GM18520 (cell line): ENCODE results near the gene IFT88.

Source experiments
- ATAC-seq: cut with Tn5 transposase; IDR thresholded peaks from one replicate; pipeline ENCODE4 v1.9.1; 2021; ENCODE audit not compliant: unreplicated experiment

Gene IFT88

GRCh38 chr13:20566898-20567874, at the start of gene IFT88:
TSS of gene IFT88 (plus strand) at chr13:20567157. CDS start at chr13:20574386, 7,229 bp downstream.
- peak; percentile 78 for ATAC-seq

- no peak for ATAC-seq
Measured at GRCh38 chr13:20518660-20519100, 48.3 kb upstream of the IFT88 start.

- no peak for ATAC-seq
Measured at GRCh38 chr13:20519875-20520274, 47.1 kb upstream of the IFT88 start.

GRCh38 chr13:20521364-20522115, 45.4 kb upstream of the IFT88 start:
- no peak for ATAC-seq

GRCh38 chr13:20525144-20525600, 41.8 kb upstream of the IFT88 start:
- peak; percentile 12 for ATAC-seq

- peak; percentile 60 for ATAC-seq
Measured at GRCh38 chr13:20525601-20526544, 41.1 kb upstream of the IFT88 start, which contains the start of gene CRYL1. TSS of gene CRYL1 (minus strand) at chr13:20525857. CDS start at chr13:20525794, 63 bp downstream.

GRCh38 chr13:20526664-20527063, 40.3 kb upstream of the IFT88 start:
- no peak for ATAC-seq

GRCh38 chr13:20528452-20528851, 38.5 kb upstream of the IFT88 start:
- ATAC-seq: no peak

GRCh38 chr13:20534038-20534608, 32.8 kb upstream of the IFT88 start:
- no peak for ATAC-seq

- no peak for ATAC-seq
Measured at GRCh38 chr13:20536992-20537391, 30.0 kb upstream of the IFT88 start.

GRCh38 chr13:20544201-20544923, 22.6 kb upstream of the IFT88 start:
- ATAC-seq: no peak

GRCh38 chr13:20546556-20546955, 20.4 kb upstream of the IFT88 start:
- no peak for ATAC-seq

GRCh38 chr13:20547479-20547908, 19.5 kb upstream of the IFT88 start:
- ATAC-seq: no peak

GRCh38 chr13:20550799-20551198, 16.2 kb upstream of the IFT88 start:
- no peak for ATAC-seq

GRCh38 chr13:20553311-20553710, 13.6 kb upstream of the IFT88 start:
- ATAC-seq: no peak

- ATAC-seq: no peak
Measured at GRCh38 chr13:20558982-20559381, 8.0 kb upstream of the IFT88 start.

- ATAC-seq: no peak
Measured at GRCh38 chr13:20559659-20560356, 7.1 kb upstream of the IFT88 start.

- no peak for ATAC-seq
Measured at GRCh38 chr13:20561741-20562140, 5.2 kb upstream of the IFT88 start.
